Measurements from ENCODE around the gene PEX19.
A peak's percentile ranks its signal among the peaks of the same experiment; 100 is the strongest.

PEX19 gene

GRCh38 chr1:160277987-160278386 is 6.9 kb downstream of the PEX19 start:
- no peak for DNase-seq (ENCODE audit: low spot score)

- no peak for DNase-seq (ENCODE audit: low spot score)
These were observed 7.6 kb downstream of the PEX19 start for GRCh38 chr1:160277330-160277729.

GRCh38 chr1:160271025-160271424 is 13.9 kb downstream of the PEX19 start:
- no peak for DNase-seq (ENCODE audit: low spot score)

GRCh38 chr1:160267284-160267991 is 17.5 kb downstream of the PEX19 start:
- DNase-seq (ENCODE audit: low spot score), result no peak

- no peak for DNase-seq (ENCODE audit: low spot score)
These were observed 20.1 kb downstream of the PEX19 start for GRCh38 chr1:160264795-160265307.

- peak; percentile 99 for DNase-seq (ENCODE audit: low spot score)
These were observed 22.8 kb downstream of the PEX19 start, which contains the start of gene DCAF8 for GRCh38 chr1:160261893-160262794. TSS of gene DCAF8 (minus strand) at chr1:160262549. CDS start at chr1:160244008, 18,541 bp downstream.

- no peak for DNase-seq (ENCODE audit: low spot score)
These were observed 23.4 kb downstream of the PEX19 start for GRCh38 chr1:160261556-160261892.

- no peak for DNase-seq (ENCODE audit: low spot score)
These were observed 24.2 kb downstream of the PEX19 start for GRCh38 chr1:160260406-160261382.

- no peak for DNase-seq (ENCODE audit: low spot score)
These were observed 26.6 kb downstream of the PEX19 start for GRCh38 chr1:160258177-160258798.

GRCh38 chr1:160257411-160258015 is 27.4 kb downstream of the PEX19 start:
- DNase-seq (ENCODE audit: low spot score), result no peak

- no peak for DNase-seq (ENCODE audit: low spot score)
These were observed 28.4 kb downstream of the PEX19 start for GRCh38 chr1:160256396-160257046.

- DNase-seq (ENCODE audit: low spot score), result no peak
These were observed 29.1 kb downstream of the PEX19 start for GRCh38 chr1:160255781-160256300.

- peak; percentile 58 for DNase-seq (ENCODE audit: low spot score)
These were observed 33.0 kb downstream of the PEX19 start for GRCh38 chr1:160251687-160252526.

- no peak for DNase-seq (ENCODE audit: low spot score)
These were observed 33.9 kb downstream of the PEX19 start for GRCh38 chr1:160251011-160251410.

- DNase-seq (ENCODE audit: low spot score), result no peak
These were observed 37.9 kb downstream of the PEX19 start for GRCh38 chr1:160247053-160247452.

- DNase-seq (ENCODE audit: low spot score), result no peak
These were observed 39.5 kb downstream of the PEX19 start for GRCh38 chr1:160245434-160245833.

GRCh38 chr1:160244209-160244608 is 40.7 kb downstream of the PEX19 start:
- no peak for DNase-seq (ENCODE audit: low spot score)

- no peak for DNase-seq (ENCODE audit: low spot score)
These were observed 41.2 kb downstream of the PEX19 start for GRCh38 chr1:160243767-160244166.

All from ecto neural progenitor cell (in vitro differentiated cells).